H9 (cell line): ENCODE data around the gene ULK3. TPM values are rescaled to one million over a fixed set of nuclear protein-coding genes. Genes with fewer than 3 reads are reported as not detected.

Experiments
- DNase-seq: peaks from one replicate; pipeline ENCODE4 v3.0.0-alpha.2; 2017
- H2AFZ ChIP-seq: one replicate; pipeline ENCODE4 v1.6.1; 2013; ENCODE audit warnings: mild to moderate bottlenecking, low read length, control low read depth, moderate library complexity
- H2AK5ac ChIP-seq: 2 replicates; pipeline ENCODE4 v1.6.1; 2013; ENCODE audit warnings: low read length, control low read depth, mixed read lengths; ENCODE audit not compliant: insufficient read length
- H2BK120ac ChIP-seq: one replicate; pipeline ENCODE4 v1.6.1; 2013; ENCODE audit warnings: low read depth, mild to moderate bottlenecking, low read length, control low read depth, inconsistent platforms; ENCODE audit not compliant: poor library complexity, severe bottlenecking
- H2BK12ac ChIP-seq: 2 replicates; pipeline ENCODE4 v1.6.1; 2013; ENCODE audit warnings: low read length, control low read depth, mixed read lengths, low read depth; ENCODE audit not compliant: insufficient read length
- H2BK15ac ChIP-seq: 2 replicates; pipeline ENCODE4 v1.6.1; 2013; ENCODE audit warnings: low read depth, low read length, control low read depth
- H2BK20ac ChIP-seq: one replicate; pipeline ENCODE4 v1.6.1; 2013; ENCODE audit warnings: low read depth, mild to moderate bottlenecking, low read length, control low read depth, inconsistent platforms; ENCODE audit not compliant: poor library complexity, severe bottlenecking
- H2BK5ac ChIP-seq: 2 replicates; pipeline ENCODE4 v1.6.1; 2013; ENCODE audit warnings: low read length, control low read depth, mixed read lengths; ENCODE audit not compliant: insufficient read length
- H3K14ac ChIP-seq: 2 replicates; pipeline ENCODE4 v1.6.1; 2013; ENCODE audit warnings: low read length, control low read depth; ENCODE audit not compliant: insufficient read depth
- H3K18ac ChIP-seq: 2 replicates; pipeline ENCODE4 v1.6.1; 2013; ENCODE audit warnings: low read depth, mild to moderate bottlenecking, mixed read lengths, low read length, control low read depth; ENCODE audit not compliant: insufficient read length
- H3K23ac ChIP-seq: 2 replicates; pipeline ENCODE4 v1.6.1; 2013; ENCODE audit warnings: low read length, control low read depth, mixed read lengths, low read depth; ENCODE audit not compliant: insufficient read length
- H3K23me2 ChIP-seq: 2 replicates; pipeline ENCODE4 v1.6.1; 2013; ENCODE audit warnings: low read depth, mild to moderate bottlenecking, mixed read lengths, low read length, control low read depth; ENCODE audit not compliant: insufficient read length, poor library complexity, severe bottlenecking
- H3K27ac ChIP-seq: 2 replicates; pipeline ENCODE4 v1.5.1; 2013; ENCODE audit warnings: low read length, control low read depth, mixed read lengths, low read depth; ENCODE audit not compliant: insufficient read length
- H3K27me3 ChIP-seq: 2 replicates; pipeline ENCODE4 v1.6.1; 2013; ENCODE audit warnings: low read length, control low read depth, inconsistent platforms; ENCODE audit not compliant: insufficient read depth
- H3K4ac ChIP-seq: 2 replicates; pipeline ENCODE4 v1.6.1; 2013; ENCODE audit warnings: low read depth, mild to moderate bottlenecking, control low read depth, inconsistent platforms, low read length, moderate library complexity
- H3K4me1 ChIP-seq: 2 replicates; pipeline ENCODE4 v1.6.1; 2013; ENCODE audit warnings: low read length, control low read depth, inconsistent platforms; ENCODE audit not compliant: insufficient read depth
- H3K4me2 ChIP-seq: 2 replicates; pipeline ENCODE4 v1.6.1; 2013; ENCODE audit warnings: low read length, control low read depth, mixed read lengths; ENCODE audit not compliant: insufficient read length, insufficient read depth
- H3K56ac ChIP-seq: 2 replicates; pipeline ENCODE4 v1.6.1; 2013; ENCODE audit warnings: low read depth, mild to moderate bottlenecking, mixed read lengths, low read length, control low read depth; ENCODE audit not compliant: insufficient read length
- H3K79me1 ChIP-seq: 2 replicates; pipeline ENCODE4 v1.6.1; 2013; ENCODE audit warnings: low read depth, mild to moderate bottlenecking, moderate library complexity, low read length, control low read depth, inconsistent platforms; ENCODE audit not compliant: insufficient read depth, poor library complexity, severe bottlenecking
- H3K79me2 ChIP-seq: 2 replicates; pipeline ENCODE4 v1.6.1; 2013; ENCODE audit warnings: low read length, control low read depth, inconsistent platforms; ENCODE audit not compliant: insufficient read depth
- H3K9ac ChIP-seq: 2 replicates; pipeline ENCODE4 v1.6.1; 2013; ENCODE audit warnings: low read length, control low read depth, mixed read lengths; ENCODE audit not compliant: insufficient read length; ENCODE audit errors: extremely low read depth
- H3K9me3 ChIP-seq: one replicate; pipeline ENCODE4 v1.6.1; 2013; ENCODE audit warnings: low read depth, low read length, inconsistent platforms; ENCODE audit not compliant: control insufficient read depth
- H3T11ph ChIP-seq: one replicate; pipeline ENCODE4 v1.6.1; 2013; ENCODE audit warnings: mild to moderate bottlenecking, low read length, control low read depth, inconsistent platforms
- H4K20me1 ChIP-seq: one replicate; pipeline ENCODE4 v1.6.1; 2013; ENCODE audit not compliant: control insufficient read depth, insufficient read length, insufficient read depth
- H4K5ac ChIP-seq: 2 replicates; pipeline ENCODE4 v1.6.1; 2013; ENCODE audit warnings: low read depth, mild to moderate bottlenecking, mixed read lengths, low read length, control low read depth; ENCODE audit not compliant: insufficient read length
- H4K8ac ChIP-seq: replicated peaks from 2 replicates; pipeline ENCODE4 v1.6.1; 2013; ENCODE audit warnings: low read length, control low read depth, mixed read lengths, low read depth; ENCODE audit not compliant: insufficient read length
- H4K91ac ChIP-seq: 2 replicates; pipeline ENCODE4 v1.6.1; 2013; ENCODE audit warnings: low read depth, mild to moderate bottlenecking, moderate library complexity, mixed read lengths, low read length, control low read depth; ENCODE audit not compliant: insufficient read length
- H3K27ac Mint-ChIP-seq, 3 experiments: 2 replicates in 2 of 3; 3 replicates in 1 of 3; pipeline ENCODE4 v1.8.0; 2020 to 2021; ENCODE audit warnings: mixed read lengths in 3 of 3, mild to moderate bottlenecking in 1 of 3, moderate library complexity in 1 of 3
- H3K27me3 Mint-ChIP-seq: 2 replicates; pipeline ENCODE4 v1.8.0; 2021; ENCODE audit warnings: low read depth, mild to moderate bottlenecking, moderate library complexity, mixed read lengths
- H3K36me3 Mint-ChIP-seq, 3 experiments: 2 replicates in 2 of 3; 3 replicates in 1 of 3; pipeline ENCODE4 v1.8.0; 2020 to 2021; ENCODE audit warnings: low read depth in 3 of 3, mixed read lengths in 3 of 3; ENCODE audit not compliant: insufficient read depth in 1 of 3
- H3K4me1 Mint-ChIP-seq, 2 experiments: 2 replicates each; pipeline ENCODE4 v1.8.0; 2020; ENCODE audit warnings: mixed read lengths in 2 of 2
- H3K4me3 Mint-ChIP-seq, 2 experiments: 2 replicates in 1 of 2; 3 replicates in 1 of 2; pipeline ENCODE4 v1.8.0; 2020 to 2021; ENCODE audit warnings: mild to moderate bottlenecking in 2 of 2, mixed read lengths in 2 of 2, moderate library complexity in 1 of 2
- H3K9me3 Mint-ChIP-seq, 2 experiments: 2 replicates in 1 of 2; 3 replicates in 1 of 2; pipeline ENCODE4 v1.8.0; 2020; ENCODE audit warnings: mild to moderate bottlenecking in 2 of 2, mixed read lengths in 2 of 2, moderate library complexity in 1 of 2
- WGBS: extraction: QIAGEN DNeasy Blood & Tissue Kit; methylation state at CpG from one replicate; pipeline ENCODE4 v1.1.7; 2013; ENCODE audit warnings: missing lambda C conversion rate, low lambda C conversion rate, mixed read lengths; ENCODE audit not compliant: insufficient read length; ENCODE audit errors: extremely low coverage; 5-methylcytosine and 5-hydroxymethylcytosine counted together
- total RNA-seq: library from RNA; stranded (reverse); gene quantifications from 2 replicates; pipeline ENCODE4 v1.2.1, GENCODE V29; 2021
- TF ChIP-seq, protein P1 (sequence below): fragments of 200-600 bp; sonication (generic); conservative IDR thresholded peaks from 3 replicates; pipeline ENCODE4 v1.8.0; 2021; ENCODE audit warnings: antibody characterized with exemption, mild to moderate bottlenecking

The ULK3 gene
- total RNA-seq, 1 experiment from 2014 or later = 34.0 TPM

GRCh38 chr15:74804935-74805334, 38.0 kb downstream of the ULK3 start:
- Mint-ChIP-seq H3K4me1 (peaks cover 11 to 22% of the 10 kb centered on the region in 2 experiments), H3K27ac (peak overlapping the region in 2 of 3 experiments; percentile 12 to 53; a peak in 3 of 7 replicates), H3K36me3 (peaks cover 11 to 31% (median 30%) of the 10 kb centered on the region in 3 experiments; a peak in 5 of 7 replicates), H3K9me3 (no peaks in the 10 kb centered on the region), H3K4me3 (no peak overlapping the region), H3K27me3 (0 out of 2 replicates have a peak, but pooled peaks cover 2% of the 10 kb centered on the region)
- H3K23me2 ChIP-seq = no peaks in the 10 kb centered on the region
- no peak overlapping the region for H3K18ac ChIP-seq
- no peaks in the 10 kb centered on the region for H3K27me3 ChIP-seq
- no peak for DNase-seq
- H3K56ac ChIP-seq = no peak overlapping the region
- no peak overlapping the region for H2BK12ac ChIP-seq
- H3K23ac ChIP-seq = no peak overlapping the region
- H3K4me1 ChIP-seq = no peaks in the 10 kb centered on the region
- H3T11ph ChIP-seq = no peak overlapping the region
- no peak overlapping the region for H2BK120ac ChIP-seq
- H4K20me1 ChIP-seq = no peaks in the 10 kb centered on the region
- H3K79me1 ChIP-seq = no peaks in the 10 kb centered on the region
- no peak overlapping the region for H3K27ac ChIP-seq
- H3K9me3 ChIP-seq = no peaks in the 10 kb centered on the region
- H4K5ac ChIP-seq = no peak overlapping the region
- no peak overlapping the region for H2BK15ac ChIP-seq
- no peak overlapping the region for H4K8ac ChIP-seq
- no peak overlapping the region for H3K4me2 ChIP-seq
- no peak overlapping the region for H2AK5ac ChIP-seq
- H3K9ac ChIP-seq = no peak overlapping the region
- no peak overlapping the region for H2AFZ ChIP-seq
- H2BK20ac ChIP-seq = no peak overlapping the region
- no peak overlapping the region for H2BK5ac ChIP-seq
- no peaks in the 10 kb centered on the region for H3K79me2 ChIP-seq
- TF ChIP-seq, protein P1, sequence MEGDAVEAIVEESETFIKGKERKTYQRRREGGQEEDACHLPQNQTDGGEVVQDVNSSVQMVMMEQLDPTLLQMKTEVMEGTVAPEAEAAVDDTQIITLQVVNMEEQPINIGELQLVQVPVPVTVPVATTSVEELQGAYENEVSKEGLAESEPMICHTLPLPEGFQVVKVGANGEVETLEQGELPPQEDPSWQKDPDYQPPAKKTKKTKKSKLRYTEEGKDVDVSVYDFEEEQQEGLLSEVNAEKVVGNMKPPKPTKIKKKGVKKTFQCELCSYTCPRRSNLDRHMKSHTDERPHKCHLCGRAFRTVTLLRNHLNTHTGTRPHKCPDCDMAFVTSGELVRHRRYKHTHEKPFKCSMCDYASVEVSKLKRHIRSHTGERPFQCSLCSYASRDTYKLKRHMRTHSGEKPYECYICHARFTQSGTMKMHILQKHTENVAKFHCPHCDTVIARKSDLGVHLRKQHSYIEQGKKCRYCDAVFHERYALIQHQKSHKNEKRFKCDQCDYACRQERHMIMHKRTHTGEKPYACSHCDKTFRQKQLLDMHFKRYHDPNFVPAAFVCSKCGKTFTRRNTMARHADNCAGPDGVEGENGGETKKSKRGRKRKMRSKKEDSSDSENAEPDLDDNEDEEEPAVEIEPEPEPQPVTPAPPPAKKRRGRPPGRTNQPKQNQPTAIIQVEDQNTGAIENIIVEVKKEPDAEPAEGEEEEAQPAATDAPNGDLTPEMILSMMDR = no peak
- H3K14ac ChIP-seq = no peak overlapping the region
- no CpG with 5 or more reads among the region's 6 CpGs for WGBS
- no peak overlapping the region for H3K4ac ChIP-seq
- H4K91ac ChIP-seq = no peak overlapping the region
